Left hindlimb (tissue), 1 donor: ENCODE data around the gene TBC1D22B.
"Not testable (repeated sequence)": the region's sequence is repeated elsewhere in the genome, so short reads cannot be mapped to it uniquely, and the experiment has no call there.

ENCODE experiments used
- DNase-seq: peaks from one replicate; pipeline ENCODE4 v3.0.0-alpha.2; 2018

Gene TBC1D22B

GRCh38 chr6:37269105-37269504 is 11.5 kb downstream of the TBC1D22B start:
- no peak for DNase-seq

DNA sequence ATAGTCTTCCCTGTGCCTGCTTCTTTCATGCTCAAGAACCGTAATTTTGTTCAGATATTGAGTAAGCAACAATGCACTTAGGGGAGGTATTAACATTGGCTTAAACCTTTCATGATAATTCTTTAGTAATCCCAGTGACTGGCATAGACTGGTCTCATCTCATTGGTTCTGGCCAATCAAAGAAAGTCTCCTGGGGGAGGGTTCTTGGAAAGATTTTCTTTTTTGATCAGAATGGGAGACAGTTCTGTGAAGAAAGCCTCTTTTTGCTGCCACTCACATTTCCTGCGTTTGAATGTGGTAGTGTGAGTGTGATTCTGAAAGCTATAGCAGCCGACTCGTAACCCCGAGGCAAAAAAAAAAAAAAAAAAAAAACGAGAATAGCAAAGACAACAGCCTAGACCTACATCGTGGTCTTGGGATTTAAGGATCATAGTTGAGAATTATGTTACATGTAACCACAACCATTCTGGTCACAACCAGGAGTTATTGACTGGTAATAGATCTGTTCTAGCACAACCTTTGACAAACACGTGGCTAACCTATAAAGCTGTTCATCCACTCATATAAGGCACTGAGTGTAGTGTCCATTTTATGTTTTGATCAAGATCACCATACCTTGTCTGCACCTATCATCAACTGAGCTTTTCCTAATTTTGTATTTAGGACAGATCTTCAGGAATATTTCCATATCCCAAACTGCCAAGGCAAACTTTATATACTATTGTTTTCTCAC is 15.4 kb downstream of the TBC1D22B start:
- no peak for DNase-seq

DNA sequence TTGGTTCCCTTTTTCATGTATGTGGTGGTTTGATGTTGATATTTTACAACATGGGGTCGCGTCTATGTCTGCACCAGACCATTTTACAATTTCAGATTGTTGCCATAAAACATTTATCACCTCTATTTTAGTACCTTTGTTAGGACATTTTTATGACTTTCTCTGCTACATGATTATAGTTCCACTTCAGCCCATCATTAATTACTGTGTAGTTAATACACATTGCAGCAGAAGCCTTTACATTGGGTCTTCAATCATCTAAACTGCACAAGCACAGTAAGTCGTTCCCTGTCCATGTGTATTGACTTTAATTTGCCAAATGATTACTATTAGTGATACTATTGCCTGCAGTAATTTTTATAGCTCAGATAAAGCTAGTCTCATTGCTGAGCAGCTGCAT is 16.1 kb downstream of the TBC1D22B start:
- no peak for DNase-seq

GRCh38 chr6:37275350-37275749 is 17.8 kb downstream of the TBC1D22B start:
- DNase-seq, result no peak

- DNase-seq, result no peak
These were observed 19.4 kb downstream of the TBC1D22B start for GRCh38 chr6:37277001-37277409.

DNA sequence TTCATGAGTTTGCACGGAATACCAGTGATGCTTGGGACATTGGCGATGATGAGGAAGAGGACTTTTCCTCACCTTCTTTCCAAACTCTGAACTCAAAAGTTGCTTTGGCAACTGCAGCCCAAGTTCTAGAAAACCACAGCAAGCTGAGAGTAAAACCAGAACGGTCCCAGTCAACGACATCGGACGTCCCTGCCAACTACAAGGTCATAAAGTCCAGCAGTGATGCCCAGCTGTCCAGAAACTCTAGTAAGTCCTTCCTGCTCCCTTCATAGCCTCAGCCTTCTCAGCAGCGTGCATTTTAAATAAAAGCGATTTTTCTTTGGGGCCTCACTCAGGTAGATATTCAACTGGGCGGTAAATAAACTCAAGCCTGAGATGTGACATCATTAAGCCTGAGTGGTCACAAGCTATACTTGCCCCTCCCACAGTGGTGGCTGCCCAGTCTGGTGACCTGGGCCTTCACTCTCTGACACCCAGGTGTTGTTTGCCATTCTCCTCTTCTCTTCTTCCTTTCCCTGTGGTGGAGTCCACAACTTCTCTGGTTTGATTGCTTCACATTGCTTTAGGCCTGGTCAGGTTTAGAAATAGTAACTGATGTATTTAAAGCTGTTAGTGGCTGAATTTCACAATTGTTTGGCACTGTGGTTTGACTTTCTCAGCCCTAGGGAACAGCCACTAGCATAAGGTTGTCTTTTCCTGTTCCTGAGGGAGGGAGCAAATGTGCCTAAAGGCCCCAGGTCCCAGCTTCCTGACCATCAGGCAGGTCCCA is 22.0 kb downstream of the TBC1D22B start:
- DNase-seq, result no peak

DNA sequence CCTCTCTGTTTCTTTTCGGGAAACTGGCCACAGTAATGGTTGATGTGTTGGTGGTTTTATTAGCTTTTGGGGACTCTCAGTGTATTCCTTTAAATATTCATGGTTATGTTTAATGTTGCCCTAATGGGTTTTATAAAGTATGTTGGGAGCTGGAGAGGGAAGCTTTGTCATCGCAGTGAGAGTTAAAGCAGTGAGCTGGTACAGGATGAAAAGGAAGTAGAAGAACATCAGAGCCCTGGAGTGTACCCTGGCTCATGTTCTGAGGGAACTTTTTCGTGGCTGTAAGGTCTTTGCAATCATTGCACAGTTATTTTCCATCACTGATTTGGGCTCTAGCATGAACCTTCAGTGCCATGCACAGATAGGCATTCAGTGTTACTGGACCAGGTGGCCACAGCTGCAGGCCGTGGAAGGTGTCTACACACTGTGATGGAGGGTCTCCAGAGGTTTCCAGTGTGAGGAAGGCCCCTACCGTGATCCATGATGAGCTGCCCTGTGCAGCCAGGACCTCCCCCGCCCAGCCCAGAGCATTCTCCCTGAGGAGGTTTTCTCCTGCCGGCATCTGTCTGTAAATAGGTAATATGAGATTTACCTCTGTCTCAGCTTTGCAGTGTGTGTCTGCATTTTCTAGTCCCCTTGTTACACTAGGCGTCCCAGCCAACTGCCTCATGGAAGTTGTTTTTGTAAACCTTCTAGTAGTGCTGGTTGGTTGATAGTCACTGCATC is 22.8 kb downstream of the TBC1D22B start:
- no peak for DNase-seq

DNA sequence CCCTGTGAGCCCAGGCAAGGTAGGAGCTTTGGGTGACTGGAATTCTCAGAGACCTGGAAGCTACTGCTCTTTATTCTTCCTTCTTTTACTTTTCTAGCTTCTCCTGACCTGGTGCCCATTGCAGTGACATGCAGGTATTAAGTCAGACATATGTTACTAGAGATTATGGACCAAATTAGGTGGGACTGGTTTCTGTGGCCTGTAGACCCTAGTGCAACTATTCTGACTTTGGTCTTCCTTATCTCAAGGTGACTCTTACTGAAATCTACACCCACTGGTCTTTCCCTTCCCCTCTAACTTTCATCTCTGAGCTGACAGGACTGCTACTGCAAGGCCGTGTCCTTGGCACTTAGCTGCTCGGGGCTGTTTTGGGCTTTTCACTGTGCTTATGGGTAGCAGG is 24.8 kb downstream of the TBC1D22B start:
- no peak for DNase-seq

DNA sequence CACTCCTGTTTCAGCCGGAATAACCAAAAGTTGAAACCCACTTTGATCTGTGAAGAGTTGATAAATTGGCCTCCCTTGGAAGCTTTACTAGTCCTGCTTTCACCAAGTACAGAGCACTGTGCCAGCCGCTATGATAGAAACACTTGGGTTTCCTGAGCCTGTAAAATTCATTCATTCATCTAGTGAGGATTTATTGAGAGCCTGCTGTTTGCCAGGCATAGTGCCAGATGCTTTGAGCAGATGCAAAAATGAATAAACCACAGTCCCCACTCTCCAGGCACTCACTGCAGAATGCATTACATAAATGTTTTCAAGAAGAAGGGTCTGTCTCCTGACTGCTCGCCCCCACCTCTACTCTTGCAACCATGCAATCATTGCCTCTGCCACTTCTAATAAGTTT is 25.7 kb downstream of the TBC1D22B start:
- DNase-seq, result peak; percentile 70

DNA sequence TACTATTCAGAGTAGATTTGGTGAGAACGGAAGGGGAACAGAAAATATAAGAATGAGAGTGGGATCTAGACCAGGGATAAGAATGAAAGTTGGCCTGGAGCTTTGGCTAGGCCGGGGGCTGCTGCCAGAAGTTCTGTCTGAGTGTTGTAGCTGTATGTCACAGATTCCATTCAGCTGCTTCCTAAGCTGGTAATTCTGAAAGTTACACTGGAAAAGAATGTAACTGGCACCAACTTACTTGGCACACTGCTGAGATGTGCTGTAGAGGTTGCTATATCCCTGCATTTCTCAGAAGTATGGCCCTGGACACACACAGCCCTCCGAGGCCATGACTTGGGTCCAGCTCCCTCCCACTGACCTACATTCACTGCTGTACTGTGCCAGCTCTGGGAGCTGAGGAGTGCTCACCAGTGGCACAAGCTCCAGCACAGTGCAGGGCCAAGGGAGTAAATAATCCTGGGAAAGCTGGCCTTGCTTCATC is 26.1 kb downstream of the TBC1D22B start:
- peak; percentile 88 for DNase-seq

DNA sequence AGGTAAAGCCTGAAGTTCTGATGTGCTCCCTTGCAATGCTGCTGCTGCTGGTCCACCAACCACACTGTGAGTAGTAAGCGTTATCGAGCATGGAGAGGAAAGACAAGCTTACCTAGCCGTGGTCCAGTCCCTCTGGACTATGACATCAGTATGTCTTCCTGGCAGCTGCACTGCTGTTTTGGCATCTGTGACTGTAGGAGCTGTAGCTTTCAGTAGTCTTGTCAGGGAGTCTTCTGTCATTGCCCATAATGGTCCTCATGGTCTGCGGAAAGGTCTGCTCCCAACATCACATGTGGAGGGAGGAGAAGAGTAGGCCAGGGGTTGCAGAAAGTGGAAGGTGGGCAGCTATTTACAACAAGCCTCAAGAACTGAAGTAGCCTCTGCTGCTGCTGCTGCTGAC is 27.2 kb downstream of the TBC1D22B start:
- no peak for DNase-seq

- no peak for DNase-seq
These were observed 28.3 kb downstream of the TBC1D22B start for GRCh38 chr6:37285861-37286311.

DNA sequence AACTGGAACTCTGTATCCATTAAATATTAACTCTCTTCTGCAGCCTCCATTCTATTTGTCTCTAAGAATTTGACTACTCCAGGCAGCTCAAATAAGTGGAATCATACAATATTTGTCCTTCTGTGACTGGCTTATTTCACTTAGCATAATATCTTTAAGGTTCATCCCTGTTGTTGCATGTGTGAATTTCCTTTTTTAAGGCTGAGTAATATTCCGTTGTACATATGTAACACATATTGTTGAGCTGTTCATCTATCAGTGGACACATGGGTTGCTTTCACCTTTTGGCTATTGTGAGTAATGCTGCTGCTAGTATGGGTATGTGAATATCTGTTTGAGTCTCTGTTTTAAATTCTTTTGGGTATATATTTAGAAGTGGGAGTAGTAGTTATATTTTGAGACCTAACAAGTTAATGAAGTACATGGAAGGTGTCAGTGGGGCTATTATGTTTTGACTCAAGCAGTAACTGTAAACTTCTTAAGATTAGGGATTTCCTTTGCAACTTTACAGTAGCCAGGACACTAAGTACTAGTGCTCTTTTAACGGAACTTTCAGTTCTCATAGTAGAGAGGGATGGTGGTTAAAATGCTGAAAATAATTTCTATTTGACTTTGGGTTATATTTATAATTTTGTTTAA is 30.1 kb downstream of the TBC1D22B start:
- DNase-seq, result no peak

- no peak for DNase-seq
These were observed 30.7 kb downstream of the TBC1D22B start for GRCh38 chr6:37288247-37288646.

- DNase-seq, result no peak
These were observed 32.4 kb downstream of the TBC1D22B start for GRCh38 chr6:37289931-37290330.

- DNase-seq, result no peak
These were observed 35.9 kb downstream of the TBC1D22B start for GRCh38 chr6:37293426-37293825.

DNA sequence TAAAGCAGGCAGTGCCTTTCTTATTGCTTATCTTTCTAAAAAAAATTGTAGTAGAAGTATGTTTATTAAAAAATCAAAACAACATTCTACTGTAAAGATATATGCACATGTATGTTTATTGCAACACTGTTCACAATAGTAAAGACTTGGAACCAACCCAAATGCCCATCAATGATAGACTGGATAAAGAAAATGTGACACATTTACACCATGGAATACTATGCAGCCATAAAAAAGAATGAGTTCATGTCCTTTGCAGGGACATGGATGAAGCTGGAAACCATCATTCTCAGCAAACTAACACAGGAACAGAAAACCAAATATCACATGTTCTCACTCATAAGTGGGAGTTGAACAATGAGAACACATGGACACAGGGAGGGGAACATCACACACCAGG is 40.1 kb downstream of the TBC1D22B start:
- DNase-seq, result not testable (repeated sequence)

- DNase-seq, result no peak
These were observed 41.4 kb downstream of the TBC1D22B start for GRCh38 chr6:37298958-37299357.

DNA sequence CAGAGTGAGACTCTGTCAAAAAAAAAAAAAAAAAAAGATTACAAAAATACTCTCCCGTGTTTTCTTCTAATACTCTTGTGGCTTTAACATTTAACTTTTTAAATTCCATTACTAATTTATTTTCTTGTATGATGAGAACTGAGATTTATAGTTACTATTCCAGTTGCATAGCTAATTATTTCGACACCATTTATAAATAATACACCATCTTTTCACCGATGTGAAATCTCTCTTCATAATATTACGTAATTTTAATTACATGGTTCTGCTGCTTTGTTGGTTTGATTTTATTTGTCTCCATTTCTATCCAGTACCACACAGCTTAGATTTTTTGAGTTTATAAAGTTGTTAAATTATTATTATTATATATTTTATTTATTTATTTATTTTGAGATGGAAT is 42.4 kb downstream of the TBC1D22B start:
- DNase-seq, result no peak

- DNase-seq, result no peak
These were observed 44.6 kb downstream of the TBC1D22B start for GRCh38 chr6:37302086-37302686.

GRCh38 chr6:37303091-37303660 is 45.6 kb downstream of the TBC1D22B start:
- DNase-seq, result no peak

DNA sequence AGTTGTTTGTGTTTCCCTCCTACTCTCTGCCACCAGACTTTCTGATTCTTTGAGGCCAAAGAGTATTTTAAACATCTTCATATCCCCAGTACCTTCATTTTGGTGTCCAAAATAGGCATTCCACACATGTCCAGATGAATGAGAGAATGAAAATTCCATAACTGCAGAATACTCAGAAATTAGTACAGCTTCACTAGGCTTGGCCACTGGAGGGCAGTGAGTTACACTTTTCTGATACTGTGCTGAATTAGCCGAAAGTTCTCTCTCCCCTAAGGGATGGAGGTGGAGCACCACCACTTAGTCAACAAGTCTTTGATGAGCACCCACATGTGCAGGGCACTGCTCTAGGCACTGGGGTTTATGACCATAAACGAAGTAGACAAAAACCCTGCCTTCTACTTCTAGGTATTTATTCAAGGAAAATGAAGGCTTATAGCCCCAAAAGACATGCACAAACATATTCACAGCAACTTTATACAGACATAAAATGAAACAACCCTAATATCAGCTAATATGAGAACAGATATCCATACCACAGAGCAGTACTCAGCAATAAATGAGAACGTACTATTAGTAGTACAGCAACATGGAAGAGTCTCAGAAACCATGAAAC is 46.4 kb downstream of the TBC1D22B start:
- no peak for DNase-seq
